ENCODE data around the gene ANTXR2.

DNA sequence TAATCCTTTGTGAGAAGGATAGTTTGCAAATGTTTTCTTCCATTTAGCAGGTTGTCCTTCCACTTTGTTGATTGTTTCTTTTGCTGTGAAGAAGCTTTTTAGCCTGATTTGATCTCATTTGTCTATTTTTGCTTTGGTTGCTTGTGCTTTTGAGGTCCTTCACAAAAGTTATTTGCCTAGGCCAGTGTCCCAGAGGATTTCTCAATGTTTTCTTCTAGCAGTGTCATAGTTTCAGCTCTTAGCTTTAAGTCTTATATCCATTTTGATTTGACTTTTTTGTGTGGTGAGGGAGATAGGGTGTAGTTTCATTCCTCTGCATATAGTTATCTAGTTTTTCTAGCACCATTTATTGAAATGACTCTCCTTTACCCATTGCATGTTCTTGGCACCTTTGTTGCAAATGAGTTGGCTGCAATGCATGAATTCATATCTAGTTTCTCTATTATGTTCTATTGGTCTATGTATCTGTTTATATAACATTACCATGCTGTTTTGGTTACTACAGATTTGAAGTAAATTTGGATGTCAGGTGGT, 41.8 kb upstream of the ANTXR2 start:
- TF ChIP-seq ZBTB7A (IDR thresholded peaks at IDR 0.05; ENCODE audit: low read depth) (no peak), NFIC (IDR thresholded peaks at IDR 0.05) (no peak), EGR1 (IDR thresholded peaks at IDR 0.05) (no peak), TCF12 (IDR thresholded peaks at IDR 0.05; ENCODE audit: low read depth) (no peak), EP300 (IDR thresholded peaks at IDR 0.05; ENCODE audit: borderline replicate concordance) (no peak)
- TF ChIP-seq, protein P1, sequence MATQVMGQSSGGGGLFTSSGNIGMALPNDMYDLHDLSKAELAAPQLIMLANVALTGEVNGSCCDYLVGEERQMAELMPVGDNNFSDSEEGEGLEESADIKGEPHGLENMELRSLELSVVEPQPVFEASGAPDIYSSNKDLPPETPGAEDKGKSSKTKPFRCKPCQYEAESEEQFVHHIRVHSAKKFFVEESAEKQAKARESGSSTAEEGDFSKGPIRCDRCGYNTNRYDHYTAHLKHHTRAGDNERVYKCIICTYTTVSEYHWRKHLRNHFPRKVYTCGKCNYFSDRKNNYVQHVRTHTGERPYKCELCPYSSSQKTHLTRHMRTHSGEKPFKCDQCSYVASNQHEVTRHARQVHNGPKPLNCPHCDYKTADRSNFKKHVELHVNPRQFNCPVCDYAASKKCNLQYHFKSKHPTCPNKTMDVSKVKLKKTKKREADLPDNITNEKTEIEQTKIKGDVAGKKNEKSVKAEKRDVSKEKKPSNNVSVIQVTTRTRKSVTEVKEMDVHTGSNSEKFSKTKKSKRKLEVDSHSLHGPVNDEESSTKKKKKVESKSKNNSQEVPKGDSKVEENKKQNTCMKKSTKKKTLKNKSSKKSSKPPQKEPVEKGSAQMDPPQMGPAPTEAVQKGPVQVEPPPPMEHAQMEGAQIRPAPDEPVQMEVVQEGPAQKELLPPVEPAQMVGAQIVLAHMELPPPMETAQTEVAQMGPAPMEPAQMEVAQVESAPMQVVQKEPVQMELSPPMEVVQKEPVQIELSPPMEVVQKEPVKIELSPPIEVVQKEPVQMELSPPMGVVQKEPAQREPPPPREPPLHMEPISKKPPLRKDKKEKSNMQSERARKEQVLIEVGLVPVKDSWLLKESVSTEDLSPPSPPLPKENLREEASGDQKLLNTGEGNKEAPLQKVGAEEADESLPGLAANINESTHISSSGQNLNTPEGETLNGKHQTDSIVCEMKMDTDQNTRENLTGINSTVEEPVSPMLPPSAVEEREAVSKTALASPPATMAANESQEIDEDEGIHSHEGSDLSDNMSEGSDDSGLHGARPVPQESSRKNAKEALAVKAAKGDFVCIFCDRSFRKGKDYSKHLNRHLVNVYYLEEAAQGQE (IDR thresholded peaks at IDR 0.05; ENCODE audit: low read depth) = no peak

Data from Ishikawa (cell line).